Large intestine (tissue), 3 donors: ENCODE measurements around the gene ATP8B2. TPM values are rescaled to one million over a fixed set of nuclear protein-coding genes. Genes with fewer than 3 reads are reported as not detected.

Experiments used
- DNase-seq, 2 donors: peaks; one replicate each; pipeline versions ENCODE4 v3.0.0 to v3.0.0-alpha.2; 2013
- H3K27ac ChIP-seq: one replicate; pipeline ENCODE4 v1.5.1; 2013; ENCODE audit warnings: low read length
- H3K27me3 ChIP-seq: 2 replicates; pipeline ENCODE4 v1.6.1; 2013; ENCODE audit warnings: low read length; ENCODE audit not compliant: control insufficient read depth, insufficient read depth
- H3K36me3 ChIP-seq: 2 replicates; pipeline ENCODE4 v1.6.1; 2013; ENCODE audit warnings: low read length; ENCODE audit not compliant: control insufficient read depth, insufficient read depth
- H3K4me1 ChIP-seq: one replicate; pipeline ENCODE4 v1.6.1; 2013; ENCODE audit warnings: low read length; ENCODE audit not compliant: control insufficient read depth, insufficient read depth
- H3K4me3 ChIP-seq: one replicate; pipeline ENCODE4 v1.5.1; 2013; ENCODE audit warnings: low read length
- H3K9me3 ChIP-seq: one replicate; pipeline ENCODE4 v1.6.1; 2013; ENCODE audit warnings: mild to moderate bottlenecking, low read depth, low read length, moderate library complexity; ENCODE audit not compliant: control insufficient read depth
- WGBS: methylation state at CpG from one replicate; pipeline ENCODE4 v1.1.5; 2013; ENCODE audit warnings: low lambda C conversion rate; ENCODE audit not compliant: insufficient coverage; 5-methylcytosine and 5-hydroxymethylcytosine counted together
- polyA plus RNA-seq: library from polyadenylated mRNA; unstranded; fragments of 120-200 nt; gene quantifications from one replicate; pipeline ENCODE4 v1.2.1, GENCODE V29; 2013

ATP8B2 gene
- polyA plus RNA-seq, 1 donor: 10.9 TPM

DNA sequence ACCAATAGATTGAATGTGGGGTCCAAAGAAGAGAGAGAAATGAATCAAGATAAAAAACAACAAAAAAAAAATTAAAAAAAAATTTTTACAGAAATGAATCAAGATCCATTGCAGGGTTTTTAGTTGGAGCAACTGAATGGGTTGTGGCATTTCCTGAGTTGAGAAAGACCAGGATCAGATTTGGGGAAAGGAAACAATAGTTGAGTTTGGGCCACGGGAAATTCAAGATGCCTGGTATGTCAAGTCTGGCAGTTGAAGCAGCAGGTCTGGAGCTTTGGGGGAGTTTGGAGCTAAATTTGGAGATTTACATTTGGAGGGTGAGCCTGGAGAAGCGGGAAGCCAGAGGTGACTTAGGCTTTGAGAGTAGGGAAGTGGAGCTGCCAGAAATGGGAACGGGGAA lies 22.6 kb downstream of the ATP8B2 start:
- Histone ChIP-seq H3K36me3 (peaks cover 21% of the 10 kb centered on the region), H3K4me1 (peaks cover 17% of the 10 kb centered on the region), H3K9me3 (no peaks in the 10 kb centered on the region), H3K27me3 (peaks cover 18% of the 10 kb centered on the region), H3K4me3 (no peak overlapping the region), H3K27ac (no peak overlapping the region)
- no CpG with 5 or more reads among the region's 3 CpGs for WGBS
- DNase-seq: no peak

GRCh38 chr1:154348429-154349076 lies 23.2 kb downstream of the ATP8B2 start:
- no peak overlapping the region for H3K4me3 ChIP-seq
- peaks cover 21% of the 10 kb centered on the region for H3K4me1 ChIP-seq
- WGBS: no CpG with 5 or more reads among the region's 27 CpGs
- peaks cover 21% of the 10 kb centered on the region for H3K36me3 ChIP-seq
- no peak for DNase-seq
- no peaks in the 10 kb centered on the region for H3K9me3 ChIP-seq
- H3K27me3 ChIP-seq: peaks cover 18% of the 10 kb centered on the region
- H3K27ac ChIP-seq: no peak overlapping the region

- WGBS: no CpG with 5 or more reads among the region's 7 CpGs
- Histone ChIP-seq H3K36me3 (peaks cover 17% of the 10 kb centered on the region), H3K27me3 (peaks cover 18% of the 10 kb centered on the region), H3K27ac (no peak overlapping the region), H3K9me3 (no peaks in the 10 kb centered on the region), H3K4me3 (no peak overlapping the region), H3K4me1 (peaks cover 21% of the 10 kb centered on the region)
- DNase-seq: no peak
These were observed 23.8 kb downstream of the ATP8B2 start for GRCh38 chr1:154349121-154349520.

DNA sequence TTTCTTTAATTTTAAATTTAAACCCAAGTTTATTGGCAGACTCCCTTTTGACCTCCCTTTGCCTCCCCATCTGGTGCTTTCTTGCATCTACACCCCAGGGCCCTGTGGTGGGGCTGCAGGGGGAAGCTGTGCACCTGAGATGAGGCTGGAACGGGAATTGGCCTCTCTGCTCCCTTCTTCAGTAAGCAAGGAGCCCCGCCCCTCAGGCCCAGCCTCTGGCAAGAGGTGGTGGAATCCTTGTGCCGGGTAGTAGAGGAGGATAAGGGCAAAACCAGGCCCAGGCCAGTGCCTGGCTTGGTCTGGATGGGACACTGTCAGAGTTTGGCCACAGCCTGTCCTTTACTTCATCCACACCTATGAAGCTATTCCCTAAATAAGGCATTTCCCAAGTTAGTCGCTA lies 25.1 kb downstream of the ATP8B2 start:
- H3K27me3 ChIP-seq: peaks cover 21% of the 10 kb centered on the region
- H3K9me3 ChIP-seq: no peaks in the 10 kb centered on the region
- peaks cover 21% of the 10 kb centered on the region for H3K4me1 ChIP-seq
- H3K27ac ChIP-seq: no peak overlapping the region
- no peak overlapping the region for H3K4me3 ChIP-seq
- no peak for DNase-seq
- H3K36me3 ChIP-seq: peaks cover 12% of the 10 kb centered on the region
- no CpG with 5 or more reads among the region's 4 CpGs for WGBS

DNA sequence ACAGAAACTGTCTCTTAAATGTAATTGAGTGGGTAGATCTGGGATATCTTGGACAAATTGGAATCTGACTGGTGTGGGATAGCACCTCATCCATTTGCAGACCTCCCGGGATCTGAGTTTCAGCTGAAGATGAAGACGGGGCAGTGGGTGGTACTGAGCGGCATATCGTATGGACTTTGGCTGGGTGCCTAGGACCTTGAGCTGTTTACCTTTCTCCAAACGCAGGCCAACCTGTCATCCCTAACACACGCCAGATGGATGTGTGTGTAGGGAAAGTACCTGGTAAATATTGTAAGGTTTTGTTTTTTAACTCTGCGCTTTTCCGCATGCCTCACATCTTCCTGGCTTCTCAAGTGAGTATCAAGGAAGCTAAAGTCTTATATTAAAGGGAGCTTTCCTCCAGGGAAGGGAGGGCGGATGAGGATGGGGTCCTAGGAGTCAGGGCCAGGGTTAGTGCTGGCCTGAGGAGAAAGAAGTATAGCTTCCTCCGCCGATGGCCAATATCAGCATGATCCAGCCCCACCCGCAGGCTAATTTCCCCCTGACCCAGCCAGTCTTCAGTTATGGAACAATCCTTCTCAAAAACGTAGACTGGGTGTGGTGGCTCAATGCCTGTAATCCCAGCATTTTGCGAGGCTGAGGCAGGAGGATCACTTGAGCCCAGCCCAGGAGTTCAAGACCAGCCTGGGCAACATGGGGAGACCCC lies 26.2 kb downstream of the ATP8B2 start:
- peaks cover 21% of the 10 kb centered on the region for H3K4me1 ChIP-seq
- WGBS: 60% methylated on average over 2 of the region's 14 CpGs
- DNase-seq: peak in 1 of 2 donors; percentile 76
- peaks cover 5% of the 10 kb centered on the region for H3K36me3 ChIP-seq
- H3K9me3 ChIP-seq: no peaks in the 10 kb centered on the region
- H3K27me3 ChIP-seq: peaks cover 25% of the 10 kb centered on the region
- peak overlapping the region; percentile 40 for H3K27ac ChIP-seq
- H3K4me3 ChIP-seq: no peak overlapping the region

DNA sequence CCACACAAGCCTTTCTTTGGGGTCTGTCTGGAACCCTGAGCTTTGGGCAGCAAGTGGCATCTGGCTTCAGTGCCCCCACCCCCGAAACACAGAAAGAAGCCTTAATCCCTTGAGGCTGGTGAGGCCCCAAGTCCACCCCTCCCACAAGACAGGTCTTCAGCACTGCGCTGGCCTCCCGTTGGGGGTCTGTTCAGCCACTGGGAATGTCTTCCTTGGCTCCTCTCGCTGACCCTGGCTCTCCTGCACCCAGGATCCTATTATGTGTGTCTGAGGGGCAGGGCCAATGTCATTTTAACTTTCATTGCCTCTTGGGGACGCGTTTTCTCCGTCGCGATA lies 26.9 kb downstream of the ATP8B2 start:
- no CpG with 5 or more reads among the region's 9 CpGs for WGBS
- Histone ChIP-seq H3K27ac (peak overlapping the region; percentile 40), H3K4me1 (peaks cover 21% of the 10 kb centered on the region), H3K4me3 (peak overlapping the region; percentile 36), H3K9me3 (no peaks in the 10 kb centered on the region), H3K36me3 (peaks cover 5% of the 10 kb centered on the region), H3K27me3 (peaks cover 25% of the 10 kb centered on the region)
- DNase-seq: no peak

GRCh38 chr1:154352581-154353459 lies 27.5 kb downstream of the ATP8B2 start:
- H3K36me3 ChIP-seq: peaks cover 5% of the 10 kb centered on the region
- H3K9me3 ChIP-seq: no peaks in the 10 kb centered on the region
- H3K4me3 ChIP-seq: peak overlapping the region; percentile 36
- peak overlapping the region; percentile 40 for H3K27ac ChIP-seq
- WGBS: 0% methylated on average over 2 of the region's 41 CpGs
- peaks cover 21% of the 10 kb centered on the region for H3K4me1 ChIP-seq
- peak in 1 of 2 donors; percentile 65 for DNase-seq
- peaks cover 25% of the 10 kb centered on the region for H3K27me3 ChIP-seq

GRCh38 chr1:154353460-154353904 lies 28.2 kb downstream of the ATP8B2 start:
- WGBS: 15% methylated on average over 1 of the region's 1 CpG
- Histone ChIP-seq H3K4me1 (peaks cover 21% of the 10 kb centered on the region), H3K27me3 (peaks cover 25% of the 10 kb centered on the region), H3K36me3 (peaks cover under 1% of the 10 kb centered on the region), H3K9me3 (no peaks in the 10 kb centered on the region), H3K4me3 (no peak overlapping the region), H3K27ac (no peak overlapping the region)
- DNase-seq: peak; percentile 74 to 81

GRCh38 chr1:154353966-154354365 lies 28.6 kb downstream of the ATP8B2 start:
- H3K36me3 ChIP-seq: no peaks in the 10 kb centered on the region
- no peak overlapping the region for H3K27ac ChIP-seq
- H3K4me3 ChIP-seq: no peak overlapping the region
- H3K9me3 ChIP-seq: no peaks in the 10 kb centered on the region
- DNase-seq: no peak
- peaks cover 21% of the 10 kb centered on the region for H3K4me1 ChIP-seq
- H3K27me3 ChIP-seq: peaks cover 25% of the 10 kb centered on the region
- WGBS: 100% methylated on average over 1 of the region's 5 CpGs

DNA sequence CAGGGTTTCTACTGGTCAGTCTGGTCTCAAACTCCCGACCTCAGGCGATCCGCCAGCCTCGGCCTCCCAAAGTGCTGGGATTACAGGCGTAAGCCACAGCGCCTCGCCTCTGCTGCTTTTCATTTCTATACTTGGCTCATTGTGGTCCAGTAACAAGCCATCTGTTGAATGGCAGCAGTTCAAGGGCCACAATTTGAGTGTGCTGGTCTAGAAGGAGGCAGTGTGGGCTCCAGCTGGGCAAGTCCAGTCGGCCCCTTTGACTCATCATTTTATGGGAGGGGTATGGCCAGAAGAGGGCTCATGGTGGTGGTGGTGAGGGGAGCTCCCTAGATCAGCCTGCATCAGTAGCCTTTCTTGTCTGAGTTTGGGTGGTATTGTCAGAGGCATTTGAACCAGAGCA lies 33.2 kb downstream of the ATP8B2 start:
- Histone ChIP-seq H3K9me3 (no peaks in the 10 kb centered on the region), H3K27me3 (peaks cover 11% of the 10 kb centered on the region), H3K36me3 (no peaks in the 10 kb centered on the region), H3K4me3 (no peak overlapping the region), H3K4me1 (peaks cover under 1% of the 10 kb centered on the region), H3K27ac (no peak overlapping the region)
- DNase-seq: no peak
- WGBS: no CpG with 5 or more reads among the region's 8 CpGs
